ENCODE measurements around the gene FRY. TPM values are rescaled to one million over a fixed set of nuclear protein-coding genes. Genes with fewer than 3 reads are reported as not detected.

FRY gene
- total RNA-seq, 1 donor from 2014 or later = 38.8 TPM

GRCh38 chr13:32175307-32175706 is 143.7 kb downstream of the FRY start:
- Mint-ChIP-seq H3K9me3 (ENCODE audit: low read depth) (no peaks in the 10 kb centered on the region), H3K4me1 (ENCODE audit: low read depth) (no peaks in the 10 kb centered on the region), H3K36me3 (ENCODE audit: low read depth) (peaks cover 25% of the 10 kb centered on the region), H3K4me3 (ENCODE audit: unreplicated experiment) (no peak overlapping the region), H3K27ac (ENCODE audit: unreplicated experiment) (no peak overlapping the region), H3K27me3 (ENCODE audit: low read depth) (no peaks in the 10 kb centered on the region)
- TF ChIP-seq, protein P1, sequence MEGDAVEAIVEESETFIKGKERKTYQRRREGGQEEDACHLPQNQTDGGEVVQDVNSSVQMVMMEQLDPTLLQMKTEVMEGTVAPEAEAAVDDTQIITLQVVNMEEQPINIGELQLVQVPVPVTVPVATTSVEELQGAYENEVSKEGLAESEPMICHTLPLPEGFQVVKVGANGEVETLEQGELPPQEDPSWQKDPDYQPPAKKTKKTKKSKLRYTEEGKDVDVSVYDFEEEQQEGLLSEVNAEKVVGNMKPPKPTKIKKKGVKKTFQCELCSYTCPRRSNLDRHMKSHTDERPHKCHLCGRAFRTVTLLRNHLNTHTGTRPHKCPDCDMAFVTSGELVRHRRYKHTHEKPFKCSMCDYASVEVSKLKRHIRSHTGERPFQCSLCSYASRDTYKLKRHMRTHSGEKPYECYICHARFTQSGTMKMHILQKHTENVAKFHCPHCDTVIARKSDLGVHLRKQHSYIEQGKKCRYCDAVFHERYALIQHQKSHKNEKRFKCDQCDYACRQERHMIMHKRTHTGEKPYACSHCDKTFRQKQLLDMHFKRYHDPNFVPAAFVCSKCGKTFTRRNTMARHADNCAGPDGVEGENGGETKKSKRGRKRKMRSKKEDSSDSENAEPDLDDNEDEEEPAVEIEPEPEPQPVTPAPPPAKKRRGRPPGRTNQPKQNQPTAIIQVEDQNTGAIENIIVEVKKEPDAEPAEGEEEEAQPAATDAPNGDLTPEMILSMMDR (IDR thresholded peaks at IDR 0.05) = no peak
- no peak for DNase-seq (ENCODE audit: low spot score)

- Mint-ChIP-seq H3K27me3 (ENCODE audit: low read depth) (no peaks in the 10 kb centered on the region), H3K4me3 (ENCODE audit: unreplicated experiment) (no peak overlapping the region), H3K36me3 (ENCODE audit: low read depth) (peaks cover 25% of the 10 kb centered on the region), H3K27ac (ENCODE audit: unreplicated experiment) (no peak overlapping the region), H3K4me1 (ENCODE audit: low read depth) (no peaks in the 10 kb centered on the region), H3K9me3 (ENCODE audit: low read depth) (no peaks in the 10 kb centered on the region)
- DNase-seq (ENCODE audit: low spot score) = no peak
- TF ChIP-seq, protein P1 (IDR thresholded peaks at IDR 0.05) = no peak
Measured at GRCh38 chr13:32175943-32176342, 144.4 kb downstream of the FRY start.

- H3K4me3 Mint-ChIP-seq (ENCODE audit: unreplicated experiment) = no peak overlapping the region
- H3K27ac Mint-ChIP-seq (ENCODE audit: unreplicated experiment) = no peak overlapping the region
- H3K9me3 Mint-ChIP-seq (ENCODE audit: low read depth) = no peaks in the 10 kb centered on the region
- no peaks in the 10 kb centered on the region for H3K4me1 Mint-ChIP-seq (ENCODE audit: low read depth)
- H3K36me3 Mint-ChIP-seq (ENCODE audit: low read depth) = peaks cover 25% of the 10 kb centered on the region
- H3K27me3 Mint-ChIP-seq (ENCODE audit: low read depth) = no peaks in the 10 kb centered on the region
- no peak for DNase-seq (ENCODE audit: low spot score)
- TF ChIP-seq, protein P1 (IDR thresholded peaks at IDR 0.05) = no peak
Measured at GRCh38 chr13:32176696-32177095, 145.1 kb downstream of the FRY start.

DNA sequence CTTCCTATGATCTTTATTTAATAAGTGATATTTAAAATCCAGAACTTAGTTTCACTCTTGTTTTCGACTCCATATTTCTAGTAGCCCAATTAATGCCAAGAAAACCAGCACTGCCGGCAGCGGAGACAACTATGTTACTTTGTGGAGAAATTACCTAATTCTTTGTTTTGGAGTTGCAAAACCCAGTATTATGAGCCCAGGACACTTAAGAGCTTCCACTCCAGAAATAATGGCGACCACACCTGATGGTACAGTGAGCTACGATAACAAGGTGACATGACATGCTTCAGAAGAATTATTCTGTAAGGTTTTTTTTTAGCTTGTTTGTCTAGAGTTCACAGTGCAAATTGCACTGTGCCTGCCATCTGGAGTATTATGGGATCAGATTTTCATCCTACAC is 147.2 kb downstream of the FRY start:
- no peak for DNase-seq (ENCODE audit: low spot score)
- Mint-ChIP-seq H3K4me1 (ENCODE audit: low read depth) (no peaks in the 10 kb centered on the region), H3K36me3 (ENCODE audit: low read depth) (peaks cover 22% of the 10 kb centered on the region), H3K9me3 (ENCODE audit: low read depth) (no peaks in the 10 kb centered on the region), H3K27ac (ENCODE audit: unreplicated experiment) (no peak overlapping the region), H3K27me3 (ENCODE audit: low read depth) (no peaks in the 10 kb centered on the region), H3K4me3 (ENCODE audit: unreplicated experiment) (no peak overlapping the region)
- TF ChIP-seq, protein P1 (IDR thresholded peaks at IDR 0.05) = no peak

DNA sequence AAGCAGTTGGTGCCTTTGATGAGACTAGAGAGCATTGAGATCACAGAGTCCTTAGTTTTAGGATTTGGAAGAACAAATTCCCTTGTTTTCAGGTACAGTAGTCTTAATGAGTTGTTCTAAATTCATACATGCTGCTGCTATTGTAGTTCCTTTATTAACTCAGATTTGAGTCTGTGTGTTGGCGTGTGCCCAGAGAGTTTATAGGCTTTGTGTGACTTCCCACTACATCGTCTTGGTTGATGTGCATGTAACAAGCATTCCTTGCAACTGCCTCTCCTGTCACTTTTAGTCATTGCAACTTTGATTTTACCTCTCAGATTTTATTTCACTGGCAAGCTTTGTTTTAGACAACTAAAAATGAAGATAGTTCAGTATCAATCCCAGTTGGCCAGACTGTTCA is 148.1 kb downstream of the FRY start:
- TF ChIP-seq, protein P1 (IDR thresholded peaks at IDR 0.05) = no peak
- DNase-seq (ENCODE audit: low spot score) = no peak
- Mint-ChIP-seq H3K4me1 (ENCODE audit: low read depth) (no peaks in the 10 kb centered on the region), H3K4me3 (ENCODE audit: unreplicated experiment) (no peak overlapping the region), H3K9me3 (ENCODE audit: low read depth) (no peaks in the 10 kb centered on the region), H3K27ac (ENCODE audit: unreplicated experiment) (no peak overlapping the region), H3K27me3 (ENCODE audit: low read depth) (no peaks in the 10 kb centered on the region), H3K36me3 (ENCODE audit: low read depth) (peaks cover 25% of the 10 kb centered on the region)

Data from chondrocyte (in vitro differentiated cells).